Measurements from ENCODE around the gene NOP14. TPM values are rescaled to one million over a fixed set of nuclear protein-coding genes. Genes with fewer than 3 reads are reported as not detected.
A peak's percentile ranks its signal among the peaks of the same experiment; 100 is the strongest.

The NOP14 gene
- total RNA-seq: 10 to 100 TPM; 28.0 to 45.1 (median 43.9) TPM
- 10 to 100 TPM; 24.7 to 48.1 (median 45.0) TPM for polyA plus RNA-seq
- long read RNA-seq, donor 1, transcript NOP14-203 (18 exons, 3,538 nt): major isoform, 9 of 26 reads
- long read RNA-seq, donor 1, partial matches to known transcripts: 6 of 26 reads
- long read RNA-seq, donor 1, other reads (novel, unspliced or antisense): 10 of 26 reads
- long read RNA-seq, donor 2, transcript NOP14-203 (18 exons, 3,538 nt): major isoform, 9 of 25 reads
- long read RNA-seq, donor 2, partial matches to known transcripts: 6 of 25 reads
- long read RNA-seq, donor 2, other reads (novel, unspliced or antisense): 8 of 25 reads

DNA sequence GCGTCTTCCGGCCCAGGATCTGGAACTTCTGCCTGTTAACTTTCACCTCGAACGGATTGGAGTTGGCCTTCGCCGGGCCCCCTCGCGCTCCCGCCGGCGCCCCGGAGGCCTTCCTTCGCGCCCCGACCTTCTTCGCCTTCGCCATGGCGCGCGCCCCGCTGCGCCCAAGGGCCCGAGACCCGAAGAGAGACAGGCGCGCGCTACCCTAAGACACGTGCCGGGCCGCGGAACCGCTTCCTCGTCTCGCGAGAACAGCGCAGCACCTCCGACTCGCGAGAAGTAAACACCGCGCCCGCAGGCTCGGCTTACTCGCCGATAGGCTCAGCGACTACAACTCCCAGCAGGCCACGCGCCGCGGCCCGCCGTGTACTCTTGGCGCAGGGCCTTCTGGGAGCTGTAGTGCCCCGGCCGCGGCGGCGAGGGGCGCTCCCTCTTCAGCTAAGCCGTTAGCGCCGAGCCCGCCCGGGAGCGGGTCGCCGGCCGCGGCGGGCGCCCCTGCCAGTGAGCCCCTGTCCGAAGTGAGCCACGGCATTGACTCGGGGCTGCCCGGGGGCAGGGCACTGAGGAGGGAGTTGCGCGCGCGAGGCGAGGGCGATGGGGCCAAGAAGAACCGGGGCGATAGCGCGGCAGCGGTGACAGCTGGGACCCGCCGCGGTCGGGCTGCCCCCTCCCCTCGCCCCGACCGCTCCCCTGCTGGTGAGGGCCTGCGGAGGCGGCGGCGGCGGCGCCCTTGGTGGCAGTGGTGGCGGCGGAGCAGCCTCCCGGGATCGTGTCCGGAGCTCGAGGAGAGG, at the start of gene NOP14, which contains the start of gene GRK4:
Gene NOP14 (minus strand): TSS at position 232 of the 791 bp plus-strand sequence. CDS start 87 bp downstream, at position 145.
Gene GRK4 (plus strand): TSS at position 397 of the 791 bp plus-strand sequence. CDS start 500 bp downstream, outside the sequence.
- Histone ChIP-seq H3K4me3 (peak within 1 kb of the TSS; percentile 96), H3K27ac (peak within 1 kb of the TSS; percentile 98), H3K27me3 (ENCODE audit: insufficient read depth in 3 of 3, low read length in 2 of 3) (peaks cover 0 to 1% (median 0%) of the 10 kb centered on the region in 3 donors), H3K4me1 (peaks cover 25% of the 10 kb centered on the region), H3K36me3 (ENCODE audit: insufficient read depth in 1 of 2, low read depth in 1 of 2) (peaks cover 0 to 9% of the 10 kb centered on the region in 2 donors), H3K9me3 (no peaks in the 10 kb centered on the region)
- WGBS, 3 donors: 0% methylated on average over 55 to 105 of the region's 105 CpGs
- DNase-seq (peak; percentile 98 to 99), ATAC-seq (peak; percentile 93 to 95 (median 94))
- TF ChIP-seq, protein P1, sequence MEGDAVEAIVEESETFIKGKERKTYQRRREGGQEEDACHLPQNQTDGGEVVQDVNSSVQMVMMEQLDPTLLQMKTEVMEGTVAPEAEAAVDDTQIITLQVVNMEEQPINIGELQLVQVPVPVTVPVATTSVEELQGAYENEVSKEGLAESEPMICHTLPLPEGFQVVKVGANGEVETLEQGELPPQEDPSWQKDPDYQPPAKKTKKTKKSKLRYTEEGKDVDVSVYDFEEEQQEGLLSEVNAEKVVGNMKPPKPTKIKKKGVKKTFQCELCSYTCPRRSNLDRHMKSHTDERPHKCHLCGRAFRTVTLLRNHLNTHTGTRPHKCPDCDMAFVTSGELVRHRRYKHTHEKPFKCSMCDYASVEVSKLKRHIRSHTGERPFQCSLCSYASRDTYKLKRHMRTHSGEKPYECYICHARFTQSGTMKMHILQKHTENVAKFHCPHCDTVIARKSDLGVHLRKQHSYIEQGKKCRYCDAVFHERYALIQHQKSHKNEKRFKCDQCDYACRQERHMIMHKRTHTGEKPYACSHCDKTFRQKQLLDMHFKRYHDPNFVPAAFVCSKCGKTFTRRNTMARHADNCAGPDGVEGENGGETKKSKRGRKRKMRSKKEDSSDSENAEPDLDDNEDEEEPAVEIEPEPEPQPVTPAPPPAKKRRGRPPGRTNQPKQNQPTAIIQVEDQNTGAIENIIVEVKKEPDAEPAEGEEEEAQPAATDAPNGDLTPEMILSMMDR (IDR thresholded peaks at IDR 0.05): peak; percentile 43
- intact Hi-C loops (cut with DNase I): loop anchor here in 1 of 2 donors (2.0 kb wide), 1 partner anchor 29 kb away; no protein-coding TSS in a partner anchor

DNA sequence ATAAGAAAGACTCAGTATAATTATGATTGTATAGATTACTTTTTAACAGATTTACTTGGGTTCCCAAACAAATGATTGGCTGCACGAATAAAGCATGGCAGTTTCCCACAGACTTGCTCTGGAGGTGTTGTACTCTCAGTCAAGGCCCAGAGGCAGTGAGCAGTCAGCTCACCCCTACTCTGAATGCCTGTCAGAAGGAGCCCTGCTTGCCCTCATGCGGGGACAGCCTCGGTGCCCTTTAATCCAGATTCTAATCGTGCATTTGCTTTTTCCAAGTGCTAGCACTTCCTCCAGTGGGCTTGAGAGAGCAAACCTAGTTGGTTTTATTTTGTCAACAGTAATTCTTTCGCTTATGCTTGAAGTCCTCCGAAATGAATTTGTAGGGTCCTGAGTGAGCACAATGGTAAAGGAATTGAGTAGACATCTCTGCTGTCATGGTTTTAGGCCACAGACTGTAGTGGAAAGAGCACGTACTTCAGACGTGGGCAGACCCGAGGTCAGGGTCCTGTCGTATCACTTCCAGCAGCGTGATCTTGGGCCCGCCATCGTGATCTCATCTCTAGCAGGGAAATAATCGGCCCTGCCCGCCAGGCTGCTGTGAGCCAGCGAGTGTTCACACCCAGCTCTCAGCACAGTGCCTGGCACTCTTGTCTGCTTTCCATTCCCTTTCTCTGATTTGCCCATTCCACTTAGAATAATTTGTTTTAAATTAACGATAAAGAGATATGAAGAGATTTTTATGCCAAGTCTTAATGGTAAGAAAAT, 48.4 kb upstream of the NOP14 start:
- no peak for DNase-seq
- no peaks in the 10 kb centered on the region for H3K27me3 ChIP-seq (ENCODE audit: insufficient read depth in 3 of 3, low read length in 2 of 3)
- H3K4me1 ChIP-seq: no peaks in the 10 kb centered on the region
- no peaks in the 10 kb centered on the region for H3K9me3 ChIP-seq
- TF ChIP-seq, protein P1 (IDR thresholded peaks at IDR 0.05): no peak
- H3K36me3 ChIP-seq (ENCODE audit: insufficient read depth in 1 of 2, low read depth in 1 of 2): no peaks in the 10 kb centered on the region
- 89 to 93% (median 91%) methylated on average over 17 of the region's 17 CpGs for WGBS, 3 donors
- H3K27ac ChIP-seq: no peak overlapping the region
- intact Hi-C loops (cut with DNase I): no loop called here
- H3K4me3 ChIP-seq: no peak overlapping the region
- no peak for ATAC-seq

DNA sequence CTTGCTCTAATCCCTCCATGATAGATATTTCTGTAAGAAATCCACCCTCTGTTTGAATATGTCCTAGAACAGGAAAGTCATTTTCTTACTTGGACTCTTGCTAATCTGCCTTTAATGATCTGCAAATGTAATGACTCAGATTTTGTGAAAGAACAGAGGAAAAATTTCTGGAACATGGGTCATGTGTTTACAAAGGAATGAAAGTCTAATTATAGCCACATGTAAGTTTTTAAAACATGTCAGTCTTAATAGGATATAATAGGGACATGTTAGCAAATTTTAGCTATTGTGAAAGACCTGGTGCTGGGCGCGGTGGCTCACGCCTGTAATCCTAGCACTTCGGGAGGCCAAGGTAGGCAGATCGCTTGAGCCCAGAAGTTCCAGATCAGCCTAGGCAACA, 47.8 kb upstream of the NOP14 start:
- Histone ChIP-seq H3K27me3 (ENCODE audit: insufficient read depth in 3 of 3, low read length in 2 of 3) (no peaks in the 10 kb centered on the region), H3K4me1 (no peaks in the 10 kb centered on the region), H3K27ac (no peak overlapping the region), H3K4me3 (no peak overlapping the region), H3K9me3 (no peaks in the 10 kb centered on the region), H3K36me3 (ENCODE audit: insufficient read depth in 1 of 2, low read depth in 1 of 2) (no peaks in the 10 kb centered on the region)
- TF ChIP-seq, protein P1 (IDR thresholded peaks at IDR 0.05): no peak
- intact Hi-C loops (cut with DNase I): no loop called here
- 95 to 97% (median 95%) methylated on average over 5 of the region's 5 CpGs for WGBS, 3 donors
- DNase-seq (no peak), ATAC-seq (no peak)

DNA sequence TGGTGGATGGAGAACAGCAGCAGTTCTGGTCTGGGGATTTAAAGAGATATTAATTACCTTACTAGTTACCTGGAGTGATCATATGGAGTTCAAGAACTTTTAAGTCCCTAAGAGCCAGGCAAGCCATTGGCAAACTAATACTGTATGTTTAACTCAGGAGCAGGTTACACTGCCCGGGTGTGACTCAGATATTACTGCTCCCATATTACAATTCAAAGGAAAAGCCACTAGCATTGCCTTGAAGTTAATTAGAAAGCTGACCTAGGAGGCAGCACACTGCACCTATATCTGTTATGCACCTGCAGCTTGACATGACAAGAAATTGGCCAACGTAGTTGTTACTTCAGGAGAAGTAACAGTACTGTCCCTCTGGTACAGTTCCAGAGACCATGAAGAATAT, 47.4 kb upstream of the NOP14 start:
- no peak for ATAC-seq
- H3K27me3 ChIP-seq (ENCODE audit: insufficient read depth in 3 of 3, low read length in 2 of 3): no peaks in the 10 kb centered on the region
- TF ChIP-seq, protein P1 (IDR thresholded peaks at IDR 0.05): no peak
- no peak overlapping the region for H3K4me3 ChIP-seq
- H3K4me1 ChIP-seq: no peaks in the 10 kb centered on the region
- no peak for DNase-seq
- no peak overlapping the region for H3K27ac ChIP-seq
- H3K9me3 ChIP-seq: no peaks in the 10 kb centered on the region
- WGBS, 3 donors: 84 to 94% (median 89%) methylated on average over 2 of the region's 2 CpGs
- H3K36me3 ChIP-seq (ENCODE audit: insufficient read depth in 1 of 2, low read depth in 1 of 2): no peaks in the 10 kb centered on the region
- intact Hi-C loops (cut with DNase I): no loop called here

All from psoas muscle (tissue), 8 donors.